GM21526 (cell line): ENCODE measurements around the gene LSM12.

Experiments
- ATAC-seq: cut with Tn5 transposase; IDR thresholded peaks from one replicate; pipeline ENCODE4 v1.9.1; 2021; ENCODE audit warnings: moderate library complexity; ENCODE audit not compliant: unreplicated experiment, low FRiP score

Gene LSM12

GRCh38 chr17:44095647-44096496, 29.4 kb upstream of the LSM12 start:
- no peak for ATAC-seq

DNA sequence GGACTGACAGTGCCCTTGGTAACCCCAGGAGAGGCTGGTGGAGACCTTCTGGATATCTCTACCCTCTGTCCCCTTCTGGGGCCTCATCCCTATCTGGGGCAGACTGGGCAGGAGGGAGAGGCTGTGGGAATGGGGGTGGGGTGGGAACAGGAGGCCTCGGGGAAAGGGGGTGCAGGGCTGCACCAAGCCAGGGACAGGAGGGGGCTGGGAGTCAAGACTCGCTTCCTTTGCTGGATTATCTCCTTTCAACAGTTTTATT, 28.8 kb upstream of the LSM12 start:
- no peak for ATAC-seq

- ATAC-seq = no peak
Measured at GRCh38 chr17:44094701-44095387, 28.4 kb upstream of the LSM12 start.

GRCh38 chr17:44093231-44093900, 26.9 kb upstream of the LSM12 start:
- no peak for ATAC-seq

DNA sequence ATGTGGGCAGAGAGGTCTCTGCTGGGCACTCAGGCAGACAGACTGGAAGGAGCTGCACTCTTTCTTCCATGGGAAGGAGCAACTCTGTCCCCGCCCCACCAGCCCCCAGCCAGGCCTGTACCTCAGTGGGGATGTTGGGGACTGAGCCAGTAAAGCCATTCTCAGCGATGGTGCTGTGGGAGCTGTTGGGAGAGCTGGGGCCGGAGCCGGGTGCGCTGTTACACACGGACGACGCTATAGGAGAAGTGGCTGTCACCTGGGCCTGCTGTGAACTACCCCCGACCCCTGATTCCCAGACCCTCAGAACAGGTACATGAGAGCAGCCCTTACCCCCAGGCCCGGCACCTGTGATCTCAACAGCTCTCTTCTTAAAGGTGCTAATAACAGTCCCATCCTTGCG, 25.6 kb upstream of the LSM12 start:
- no peak for ATAC-seq

DNA sequence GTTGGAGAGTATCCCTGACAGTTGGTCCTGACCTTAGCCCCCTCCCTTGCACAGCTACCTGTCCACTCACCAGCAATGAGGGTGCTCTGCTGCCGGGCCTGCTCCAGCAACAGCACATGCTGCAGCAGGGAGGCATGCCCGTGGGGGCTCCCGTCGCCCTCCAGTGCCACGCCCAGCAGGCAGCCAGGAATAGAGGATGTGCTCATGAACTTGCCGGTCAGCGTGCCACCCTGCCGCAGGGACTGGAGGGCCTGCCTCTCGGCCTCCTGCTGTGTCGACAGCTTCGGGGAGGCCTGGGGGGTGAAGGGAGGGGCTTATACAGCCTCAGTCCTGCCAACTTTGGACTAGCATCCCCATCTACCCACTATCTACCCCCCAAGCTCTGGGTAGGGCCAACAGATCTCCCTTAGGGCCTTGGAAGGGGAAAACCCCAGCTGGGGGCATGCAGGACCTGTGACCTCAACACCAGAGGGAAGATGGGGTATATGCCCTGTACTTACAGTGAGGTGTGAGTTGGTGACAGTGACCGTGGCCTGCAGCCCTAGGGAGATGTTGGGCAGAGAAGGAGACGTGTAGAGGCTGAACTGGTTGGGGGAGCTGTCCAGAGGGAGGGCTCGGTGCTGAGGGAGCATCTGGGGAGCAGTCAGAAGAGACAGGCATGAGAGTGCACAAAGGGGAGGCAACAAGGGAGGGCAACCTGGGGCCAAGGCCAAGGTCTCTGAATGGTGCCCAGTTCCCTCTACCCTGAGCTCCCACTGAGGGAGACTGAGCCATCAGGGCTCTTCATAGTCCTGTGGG, 24.9 kb upstream of the LSM12 start:
- ATAC-seq = no peak

- ATAC-seq = no peak
Measured at GRCh38 chr17:44088254-44088653, 21.8 kb upstream of the LSM12 start.

DNA sequence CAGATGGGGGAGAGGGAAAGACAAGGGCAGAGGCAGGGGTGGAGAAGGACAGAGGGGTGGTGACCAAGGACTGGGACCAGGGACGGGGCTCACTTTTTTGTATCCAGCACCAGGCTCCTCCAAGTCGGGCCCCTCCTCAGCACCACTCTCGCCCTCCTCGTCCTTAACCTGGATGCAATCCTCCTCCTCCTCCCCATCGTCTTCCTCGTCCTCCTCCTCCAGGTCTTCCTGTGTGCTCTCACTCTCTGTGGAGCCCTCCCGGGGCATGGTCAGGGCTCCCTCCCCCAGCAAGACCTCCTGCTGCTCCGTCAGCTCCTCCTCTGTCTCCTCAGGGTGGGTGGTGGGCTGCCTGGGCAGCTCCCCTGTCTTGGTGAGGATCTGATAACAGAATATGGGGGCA, 20.8 kb upstream of the LSM12 start:
- ATAC-seq = no peak

DNA sequence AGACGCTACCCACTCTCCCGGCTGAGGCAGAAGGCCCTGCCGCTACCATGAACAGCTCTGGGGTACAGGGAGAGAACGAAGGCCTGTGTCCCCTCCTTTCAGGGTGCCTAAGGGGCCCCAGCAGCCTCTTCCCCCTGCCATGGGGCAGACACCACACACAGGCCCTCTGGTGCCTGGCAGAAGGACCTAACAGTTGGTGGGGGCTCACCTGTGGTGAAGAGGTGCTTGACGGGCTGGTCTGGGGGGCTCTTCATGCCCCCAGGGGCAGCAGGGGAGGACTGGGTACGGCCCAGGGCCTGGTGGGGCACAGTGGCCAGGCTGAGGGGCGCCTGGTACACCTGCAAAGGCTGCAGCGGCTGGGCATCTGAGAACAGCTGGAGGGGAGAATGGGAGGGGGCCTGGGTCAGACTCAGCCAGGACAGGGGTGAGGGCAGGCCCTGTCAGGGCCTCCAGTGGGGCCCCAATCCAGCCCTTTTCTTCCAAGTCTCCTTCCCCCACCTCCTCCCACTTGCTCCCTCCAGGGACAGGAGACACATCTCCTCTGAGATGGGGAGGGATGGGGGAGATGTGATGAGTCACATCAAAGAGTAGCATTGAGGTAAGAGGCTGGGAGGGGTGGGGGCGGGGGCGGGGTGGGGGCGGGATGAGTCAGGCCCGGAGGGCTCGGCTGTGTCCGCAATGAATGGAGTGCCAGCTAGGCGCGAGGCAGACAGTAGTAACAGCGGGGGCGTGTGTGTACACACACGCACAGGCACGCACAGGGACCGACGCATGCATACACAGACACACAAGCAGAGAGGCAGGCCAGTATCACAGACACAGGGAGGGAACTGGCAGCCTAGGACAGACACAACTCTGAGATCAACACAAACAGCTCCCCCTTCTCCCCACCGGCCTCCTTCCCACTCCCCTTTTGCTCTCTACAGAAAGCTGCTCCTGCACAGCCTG, 20.2 kb upstream of the LSM12 start:
- ATAC-seq = no peak

DNA sequence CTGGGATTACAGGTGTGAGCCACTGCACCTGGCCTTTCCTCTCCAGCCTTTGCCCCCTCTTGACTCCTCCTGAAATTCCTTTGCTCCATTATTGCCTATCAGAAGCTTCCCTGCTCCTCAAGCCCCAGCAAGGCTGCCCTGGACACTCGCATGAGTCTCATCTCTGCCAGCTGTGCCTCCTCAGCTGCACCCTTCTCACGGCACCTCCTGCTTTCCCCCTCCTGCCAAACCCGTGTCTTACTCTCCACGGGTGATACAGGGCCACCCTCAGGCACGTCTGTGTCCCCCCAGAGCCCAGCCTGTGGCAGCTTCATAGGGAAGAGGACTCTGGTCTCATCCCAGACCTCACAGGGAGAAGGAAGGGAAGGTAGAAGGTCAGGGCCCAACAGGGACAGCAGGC, 19.4 kb upstream of the LSM12 start:
- ATAC-seq = no peak

GRCh38 chr17:44084921-44085320, 18.4 kb upstream of the LSM12 start:
- ATAC-seq = no peak

GRCh38 chr17:44084131-44084538, 17.7 kb upstream of the LSM12 start:
- no peak for ATAC-seq

GRCh38 chr17:44083250-44083849, 16.9 kb upstream of the LSM12 start:
- ATAC-seq = no peak

GRCh38 chr17:44082256-44082927, 15.9 kb upstream of the LSM12 start:
- ATAC-seq = no peak

GRCh38 chr17:44081681-44082080, 15.2 kb upstream of the LSM12 start:
- no peak for ATAC-seq

- ATAC-seq = no peak
Measured at GRCh38 chr17:44079877-44080821, 13.7 kb upstream of the LSM12 start.

GRCh38 chr17:44078412-44078811, 11.9 kb upstream of the LSM12 start:
- ATAC-seq = no peak

GRCh38 chr17:44077595-44077909, 11.1 kb upstream of the LSM12 start:
- ATAC-seq = no peak
